HG03469 (cell line): ENCODE data around the gene EDA2R.

Experiments used
- ATAC-seq: cut with Tn5 transposase; IDR thresholded peaks from one replicate; pipeline ENCODE4 v1.9.1; 2021; ENCODE audit warnings: mild to moderate bottlenecking, moderate library complexity, moderate number of reproducible peaks; ENCODE audit not compliant: unreplicated experiment

Gene EDA2R

GRCh38 chrX:66547847-66548369 is 91.0 kb downstream of the EDA2R start:
- no peak for ATAC-seq
